D721Med (cell line): Measurements from ENCODE around the gene TWF2.

Source experiments
- DNase-seq: peaks from one replicate; pipeline ENCODE4 v3.0.0; 2011; ENCODE audit warnings: low spot score; ENCODE audit not compliant: insufficient read length
- FAIRE-seq: peaks from 2 replicates; lab custom pipeline; 2011; peaks lifted over from hg19 to GRCh38; lab: Jason Lieb, UNC
- CTCF ChIP-seq: IDR thresholded peaks from 2 replicates; pipeline ENCODE4 v1.5.1; 2012; ENCODE audit warnings: mild to moderate bottlenecking, control low read depth; ENCODE audit not compliant: insufficient read depth; ENCODE audit errors: missing control alignments

The TWF2 gene

GRCh38 chr3:52216585-52217408 lies 22.2 kb downstream of the TWF2 start:
- DNase-seq (no peak), FAIRE-seq (no peak)
- TF ChIP-seq CTCF = no peak

- DNase-seq (no peak), FAIRE-seq (no peak)
- no peak for TF ChIP-seq CTCF
Measured at GRCh38 chr3:52215351-52215750, 23.6 kb downstream of the TWF2 start.

GRCh38 chr3:52213901-52214300 lies 25.1 kb downstream of the TWF2 start:
- DNase-seq (no peak), FAIRE-seq (no peak)
- no peak for TF ChIP-seq CTCF

- FAIRE-seq (no peak), DNase-seq (no peak)
- TF ChIP-seq CTCF = no peak
Measured at GRCh38 chr3:52213005-52213404, 26.0 kb downstream of the TWF2 start.

- TF ChIP-seq CTCF = no peak
- FAIRE-seq = no peak
- no peak for DNase-seq
Measured at GRCh38 chr3:52211268-52211891, 27.6 kb downstream of the TWF2 start.

- TF ChIP-seq CTCF = no peak
- no peak for FAIRE-seq
- no peak for DNase-seq
Measured at GRCh38 chr3:52210550-52211046, 28.4 kb downstream of the TWF2 start.

GRCh38 chr3:52210037-52210436 lies 28.9 kb downstream of the TWF2 start:
- FAIRE-seq (no peak), DNase-seq (no peak)
- TF ChIP-seq CTCF = no peak
